Dendritic cell treated with granulocyte-macrophage colony-stimulating factor and Interleukin-4, amounts not matched to agents 40 ng/mL and 50 ng/mL, for 4 days (primary cell): ENCODE measurements around the gene LUZP2.

Experiments
- H3K27ac Mint-ChIP-seq: one replicate; pipeline ENCODE4 v1.8.0; 2022; ENCODE audit warnings: mild to moderate bottlenecking, mixed read lengths
- H3K27me3 Mint-ChIP-seq: one replicate; pipeline ENCODE4 v1.8.0; 2022; ENCODE audit warnings: mild to moderate bottlenecking, mixed read lengths
- H3K36me3 Mint-ChIP-seq: one replicate; pipeline ENCODE4 v1.8.0; 2022; ENCODE audit warnings: low read depth, mixed read lengths
- H3K4me1 Mint-ChIP-seq: one replicate; pipeline ENCODE4 v1.8.0; 2022; ENCODE audit warnings: low read depth, mixed read lengths
- H3K4me3 Mint-ChIP-seq: one replicate; pipeline ENCODE4 v1.8.0; 2022; ENCODE audit warnings: mild to moderate bottlenecking, moderate library complexity, mixed read lengths
- H3K9me3 Mint-ChIP-seq: one replicate; pipeline ENCODE4 v1.8.0; 2022; ENCODE audit warnings: mixed read lengths
- intact Hi-C: fragments of 100-400 bp; cut with micrococcal nuclease; formaldehyde crosslinking; loops from one replicate; pipeline ENCODE4 v1.15.0; 2022

LUZP2 gene

GRCh38 chr11:24589064-24589463 is 92.2 kb downstream of the LUZP2 start:
- no peaks in the 10 kb centered on the region for H3K9me3 Mint-ChIP-seq
- no peaks in the 10 kb centered on the region for H3K36me3 Mint-ChIP-seq
- no peaks in the 10 kb centered on the region for H3K27me3 Mint-ChIP-seq
- intact Hi-C loops: no loop called here
- H3K4me3 Mint-ChIP-seq: no peak overlapping the region
- H3K4me1 Mint-ChIP-seq: no peaks in the 10 kb centered on the region
- H3K27ac Mint-ChIP-seq: no peak overlapping the region

DNA sequence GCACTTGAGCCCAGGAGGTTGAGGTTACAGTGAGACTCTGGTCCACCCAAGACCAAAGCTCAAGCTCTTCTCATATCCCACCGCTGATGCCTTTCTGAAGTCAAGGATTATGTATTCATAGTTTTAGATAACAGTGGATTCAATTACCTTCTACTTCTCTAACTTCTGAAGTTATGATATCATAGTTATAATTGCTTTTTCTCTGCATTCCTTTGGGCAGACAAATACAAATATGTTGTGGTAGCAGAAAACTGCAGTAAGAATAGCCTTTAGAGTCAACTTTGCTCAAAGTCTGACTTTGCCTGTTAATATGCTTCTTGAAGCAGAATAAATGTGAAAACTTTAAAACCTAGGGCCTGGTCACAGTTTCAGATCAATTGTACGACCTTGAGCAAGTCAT is 94.4 kb downstream of the LUZP2 start:
- intact Hi-C loops: no loop called here

DNA sequence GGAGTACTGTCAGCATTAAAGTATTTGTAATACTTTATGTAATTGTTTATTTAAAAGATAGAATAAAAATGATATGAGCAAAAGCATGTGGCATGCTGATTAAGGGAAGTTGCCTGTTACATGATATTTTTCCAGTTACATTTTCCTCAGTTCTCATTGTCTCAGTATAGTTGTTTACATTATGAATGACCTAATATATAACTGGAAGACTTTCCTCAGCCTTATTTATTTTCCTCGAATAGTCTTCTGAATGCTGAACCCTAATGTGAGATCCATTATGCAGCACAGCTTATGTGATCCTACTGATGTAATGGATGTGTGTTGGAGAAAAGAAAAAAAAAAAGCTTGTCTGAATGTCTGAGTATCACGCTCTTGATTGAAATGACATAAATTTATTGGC is 95.5 kb downstream of the LUZP2 start:
- H3K27ac Mint-ChIP-seq: no peak overlapping the region
- H3K4me1 Mint-ChIP-seq: no peaks in the 10 kb centered on the region
- no peak overlapping the region for H3K4me3 Mint-ChIP-seq
- H3K36me3 Mint-ChIP-seq: no peaks in the 10 kb centered on the region
- H3K9me3 Mint-ChIP-seq: no peaks in the 10 kb centered on the region
- H3K27me3 Mint-ChIP-seq: no peaks in the 10 kb centered on the region
- intact Hi-C loops: no loop called here

More for the DNA sequence above, 94.4 kb downstream of the LUZP2 start:
- Mint-ChIP-seq H3K4me1 (no peaks in the 10 kb centered on the region), H3K9me3 (no peaks in the 10 kb centered on the region), H3K36me3 (no peaks in the 10 kb centered on the region), H3K4me3 (no peak overlapping the region), H3K27ac (no peak overlapping the region), H3K27me3 (no peaks in the 10 kb centered on the region)

GRCh38 chr11:24593332-24593731 is 96.5 kb downstream of the LUZP2 start:
- H3K4me1 Mint-ChIP-seq: no peaks in the 10 kb centered on the region
- intact Hi-C loops: no loop called here
- H3K4me3 Mint-ChIP-seq: no peak overlapping the region
- H3K27ac Mint-ChIP-seq: no peak overlapping the region
- H3K36me3 Mint-ChIP-seq: no peaks in the 10 kb centered on the region
- no peaks in the 10 kb centered on the region for H3K27me3 Mint-ChIP-seq
- no peaks in the 10 kb centered on the region for H3K9me3 Mint-ChIP-seq

DNA sequence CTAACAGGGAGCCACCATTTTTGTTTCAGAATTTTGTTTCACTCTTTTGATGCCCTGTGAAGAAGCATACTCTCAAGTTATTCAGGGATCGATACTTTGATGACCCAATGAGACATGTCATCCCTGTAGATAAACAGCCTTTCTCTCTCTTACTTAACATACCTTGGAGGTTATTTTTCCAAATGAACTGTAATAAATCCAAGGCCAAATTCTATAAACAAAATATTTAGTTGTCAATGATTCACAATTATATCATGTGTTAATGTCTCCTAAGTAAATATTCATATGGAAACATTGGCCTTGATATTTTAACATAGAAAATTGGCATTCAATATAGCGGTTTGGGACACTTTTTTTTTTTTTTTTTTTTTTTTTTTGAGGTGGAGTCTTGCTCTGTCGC is 97.5 kb downstream of the LUZP2 start:
- H3K4me1 Mint-ChIP-seq: no peaks in the 10 kb centered on the region
- no peaks in the 10 kb centered on the region for H3K36me3 Mint-ChIP-seq
- intact Hi-C loops: no loop called here
- no peaks in the 10 kb centered on the region for H3K9me3 Mint-ChIP-seq
- H3K27ac Mint-ChIP-seq: no peak overlapping the region
- no peak overlapping the region for H3K4me3 Mint-ChIP-seq
- H3K27me3 Mint-ChIP-seq: no peaks in the 10 kb centered on the region

- no peak overlapping the region for H3K4me3 Mint-ChIP-seq
These were observed 101.8 kb downstream of the LUZP2 start for GRCh38 chr11:24598641-24599040.

GRCh38 chr11:24609192-24610119 is 112.6 kb downstream of the LUZP2 start:
- intact Hi-C loops: no loop called here

More at GRCh38 chr11:24598641-24599040, 101.8 kb downstream of the LUZP2 start:
- H3K9me3 Mint-ChIP-seq: no peaks in the 10 kb centered on the region
- H3K27me3 Mint-ChIP-seq: no peaks in the 10 kb centered on the region
- no peak overlapping the region for H3K27ac Mint-ChIP-seq
- H3K36me3 Mint-ChIP-seq: no peaks in the 10 kb centered on the region
- intact Hi-C loops: no loop called here
- H3K4me1 Mint-ChIP-seq: no peaks in the 10 kb centered on the region

DNA sequence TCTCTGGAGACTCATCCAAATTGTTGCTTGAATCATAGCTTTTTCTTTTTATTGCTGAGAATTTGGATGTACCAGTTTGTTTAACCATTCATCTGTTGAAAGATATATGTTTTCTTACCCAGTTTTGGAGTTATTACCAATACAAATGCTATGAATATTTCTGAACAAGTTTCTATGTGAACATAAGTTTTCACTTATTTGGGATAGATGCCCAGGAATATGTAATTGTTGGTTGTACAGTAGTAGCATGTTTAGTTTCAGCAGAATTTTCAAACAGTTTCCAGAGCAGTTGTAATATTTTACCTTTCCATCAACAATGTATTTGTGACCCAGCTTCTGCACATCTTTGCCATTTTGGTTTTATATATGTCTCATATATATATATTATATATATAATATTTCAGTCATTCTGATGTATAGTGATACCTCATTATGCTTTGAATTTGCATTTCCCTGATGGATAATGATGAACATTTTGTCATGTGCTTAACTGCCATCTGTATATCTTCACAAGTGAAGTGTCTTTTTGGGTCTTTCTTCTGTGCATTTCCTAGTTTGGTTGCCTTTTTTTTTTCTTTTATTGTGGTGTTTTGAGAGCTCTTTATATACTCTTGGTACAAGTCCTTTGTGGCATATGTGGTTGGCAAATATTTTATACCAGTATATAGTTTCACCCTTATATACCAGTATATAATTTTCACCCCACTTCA is 118.8 kb downstream of the LUZP2 start:
- H3K9me3 Mint-ChIP-seq: no peaks in the 10 kb centered on the region
- intact Hi-C loops: no loop called here
- no peaks in the 10 kb centered on the region for H3K36me3 Mint-ChIP-seq
- H3K27me3 Mint-ChIP-seq: no peaks in the 10 kb centered on the region
- H3K4me1 Mint-ChIP-seq: no peaks in the 10 kb centered on the region
- H3K4me3 Mint-ChIP-seq: no peak overlapping the region
- H3K27ac Mint-ChIP-seq: no peak overlapping the region

More at GRCh38 chr11:24609192-24610119, 112.6 kb downstream of the LUZP2 start:
- Mint-ChIP-seq H3K27me3 (no peaks in the 10 kb centered on the region), H3K9me3 (no peaks in the 10 kb centered on the region), H3K36me3 (no peaks in the 10 kb centered on the region), H3K27ac (no peak overlapping the region), H3K4me1 (no peaks in the 10 kb centered on the region), H3K4me3 (no peak overlapping the region)

DNA sequence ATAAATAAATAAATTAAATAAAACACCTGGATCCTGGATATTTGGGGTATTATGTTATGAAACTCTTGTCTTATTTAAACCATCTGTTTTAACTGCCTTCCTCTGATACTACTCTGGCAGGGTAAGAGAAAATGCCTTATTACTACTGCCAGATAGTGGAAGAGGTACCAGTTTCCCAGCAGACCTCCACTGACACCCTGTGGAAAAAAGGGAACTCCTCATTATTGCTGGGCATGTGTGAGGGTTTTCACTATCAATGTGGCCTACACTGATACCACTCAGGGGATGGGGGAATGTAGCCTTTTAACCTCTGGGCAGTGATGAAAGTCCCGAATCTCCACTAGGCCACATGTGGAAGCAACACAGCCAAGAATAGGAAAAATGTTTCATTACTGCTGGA is 121.0 kb downstream of the LUZP2 start:
- intact Hi-C loops: no loop called here
- Mint-ChIP-seq H3K9me3 (no peaks in the 10 kb centered on the region), H3K4me1 (no peaks in the 10 kb centered on the region), H3K4me3 (no peak overlapping the region), H3K36me3 (no peaks in the 10 kb centered on the region), H3K27me3 (no peaks in the 10 kb centered on the region), H3K27ac (no peak overlapping the region)

DNA sequence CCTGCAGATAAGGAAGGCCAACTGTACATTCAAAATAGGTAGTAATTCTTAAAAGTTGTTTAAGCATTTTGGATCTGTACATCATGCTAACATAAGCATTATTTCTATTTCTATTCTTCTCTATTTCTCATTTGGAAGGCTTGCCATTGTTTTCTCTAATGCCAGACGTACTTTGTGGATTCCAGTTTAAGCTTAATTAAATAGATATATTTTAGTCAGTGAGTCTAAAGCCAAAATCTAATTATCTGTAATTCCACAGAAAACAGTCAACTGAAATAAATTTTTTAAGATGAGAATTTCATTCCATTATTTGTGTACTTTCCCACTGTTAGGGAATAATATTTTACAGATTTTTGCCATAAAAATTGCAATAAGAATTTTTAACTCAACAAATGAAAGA is 123.0 kb downstream of the LUZP2 start:
- no peaks in the 10 kb centered on the region for H3K9me3 Mint-ChIP-seq
- H3K4me1 Mint-ChIP-seq: no peaks in the 10 kb centered on the region
- no peak overlapping the region for H3K4me3 Mint-ChIP-seq
- H3K27ac Mint-ChIP-seq: no peak overlapping the region
- H3K27me3 Mint-ChIP-seq: no peaks in the 10 kb centered on the region
- intact Hi-C loops: no loop called here
- H3K36me3 Mint-ChIP-seq: no peaks in the 10 kb centered on the region

DNA sequence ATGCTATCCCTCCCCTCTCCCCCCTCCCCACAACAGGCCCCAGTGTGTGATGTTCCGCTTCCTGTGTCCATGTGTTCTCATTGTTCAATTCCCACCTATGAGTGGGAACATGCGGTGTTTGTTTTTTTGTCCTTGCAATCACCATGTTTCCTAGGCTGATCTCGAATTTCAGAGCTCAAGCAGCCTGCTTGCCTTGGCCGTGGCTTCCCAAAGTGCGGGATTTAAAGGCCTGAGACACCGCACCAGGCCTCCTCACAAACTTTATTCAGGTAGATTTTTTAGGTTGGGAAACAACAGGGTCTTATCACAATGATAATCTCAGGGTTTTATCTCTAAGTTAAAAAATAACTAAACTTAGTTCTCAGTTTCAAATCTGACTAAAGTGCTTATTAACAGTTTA is 125.4 kb downstream of the LUZP2 start:
- Mint-ChIP-seq H3K4me1 (no peaks in the 10 kb centered on the region), H3K9me3 (no peaks in the 10 kb centered on the region), H3K36me3 (no peaks in the 10 kb centered on the region), H3K27me3 (no peaks in the 10 kb centered on the region), H3K4me3 (no peak overlapping the region), H3K27ac (no peak overlapping the region)
- intact Hi-C loops: no loop called here

DNA sequence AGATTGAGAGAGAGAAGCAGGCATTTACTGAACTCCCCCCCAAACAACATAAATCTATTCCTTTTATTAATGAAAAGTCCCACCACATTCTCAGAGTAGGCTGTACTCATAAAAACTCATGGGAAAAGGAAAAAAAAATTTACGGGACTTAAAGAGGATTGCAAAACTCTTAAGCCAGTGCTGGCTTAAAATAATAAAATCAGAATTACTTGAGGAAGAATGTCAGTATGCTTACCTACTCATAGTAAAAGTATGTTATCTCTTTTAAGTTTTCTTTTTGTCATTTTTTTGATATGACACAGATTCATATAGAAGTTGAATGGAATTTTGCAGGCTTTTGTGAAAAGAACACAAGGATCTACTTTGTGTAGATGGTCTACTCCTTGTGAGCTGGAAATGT is 126.3 kb downstream of the LUZP2 start:
- intact Hi-C loops: no loop called here
- Mint-ChIP-seq H3K36me3 (no peaks in the 10 kb centered on the region), H3K27me3 (no peaks in the 10 kb centered on the region), H3K27ac (no peak overlapping the region), H3K4me1 (no peaks in the 10 kb centered on the region), H3K9me3 (no peaks in the 10 kb centered on the region), H3K4me3 (no peak overlapping the region)

DNA sequence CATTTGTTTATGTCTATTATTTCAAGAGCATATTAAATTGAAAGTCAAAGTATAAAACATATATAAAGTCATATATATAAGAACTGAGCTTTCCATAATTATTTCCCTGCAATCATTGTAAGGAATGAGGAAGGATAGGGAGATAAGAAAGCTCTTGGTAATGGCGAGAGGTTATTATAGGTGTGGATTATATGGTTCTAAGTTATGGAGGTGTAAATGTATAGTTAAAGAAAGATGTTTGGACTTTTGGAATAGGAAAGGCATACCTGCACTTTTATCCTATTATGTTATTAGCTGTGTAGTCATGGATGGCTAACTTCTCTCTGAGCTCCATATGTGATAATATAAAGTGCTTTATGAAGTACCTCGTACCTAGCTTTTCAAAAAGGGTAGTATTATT is 127.6 kb downstream of the LUZP2 start:
- Mint-ChIP-seq H3K9me3 (no peaks in the 10 kb centered on the region), H3K36me3 (no peaks in the 10 kb centered on the region), H3K27me3 (no peaks in the 10 kb centered on the region), H3K27ac (no peak overlapping the region), H3K4me1 (no peaks in the 10 kb centered on the region), H3K4me3 (no peak overlapping the region)
- intact Hi-C loops: no loop called here

- Mint-ChIP-seq H3K27me3 (no peaks in the 10 kb centered on the region), H3K9me3 (no peaks in the 10 kb centered on the region), H3K36me3 (no peaks in the 10 kb centered on the region), H3K27ac (no peak overlapping the region), H3K4me3 (no peak overlapping the region), H3K4me1 (no peaks in the 10 kb centered on the region)
- intact Hi-C loops: no loop called here
These were observed 129.1 kb downstream of the LUZP2 start for GRCh38 chr11:24625975-24626374.
